H9 (cell line): ENCODE results near the gene BACE2. TPM values are rescaled to one million over a fixed set of nuclear protein-coding genes. Genes with fewer than 3 reads are reported as not detected.

Experiments used
- DNase-seq: peaks from one replicate; pipeline ENCODE4 v3.0.0-alpha.2; 2017
- H2AFZ ChIP-seq: one replicate; pipeline ENCODE4 v1.6.1; 2013; ENCODE audit warnings: mild to moderate bottlenecking, low read length, control low read depth, moderate library complexity
- H2AK5ac ChIP-seq: 2 replicates; pipeline ENCODE4 v1.6.1; 2013; ENCODE audit warnings: low read length, control low read depth, mixed read lengths; ENCODE audit not compliant: insufficient read length
- H2BK120ac ChIP-seq: one replicate; pipeline ENCODE4 v1.6.1; 2013; ENCODE audit warnings: low read depth, mild to moderate bottlenecking, low read length, control low read depth, inconsistent platforms; ENCODE audit not compliant: poor library complexity, severe bottlenecking
- H2BK12ac ChIP-seq: 2 replicates; pipeline ENCODE4 v1.6.1; 2013; ENCODE audit warnings: low read length, control low read depth, mixed read lengths, low read depth; ENCODE audit not compliant: insufficient read length
- H2BK15ac ChIP-seq: 2 replicates; pipeline ENCODE4 v1.6.1; 2013; ENCODE audit warnings: low read depth, low read length, control low read depth
- H2BK20ac ChIP-seq: one replicate; pipeline ENCODE4 v1.6.1; 2013; ENCODE audit warnings: low read depth, mild to moderate bottlenecking, low read length, control low read depth, inconsistent platforms; ENCODE audit not compliant: poor library complexity, severe bottlenecking
- H2BK5ac ChIP-seq: 2 replicates; pipeline ENCODE4 v1.6.1; 2013; ENCODE audit warnings: low read length, control low read depth, mixed read lengths; ENCODE audit not compliant: insufficient read length
- H3K14ac ChIP-seq: 2 replicates; pipeline ENCODE4 v1.6.1; 2013; ENCODE audit warnings: low read length, control low read depth; ENCODE audit not compliant: insufficient read depth
- H3K18ac ChIP-seq: 2 replicates; pipeline ENCODE4 v1.6.1; 2013; ENCODE audit warnings: low read depth, mild to moderate bottlenecking, mixed read lengths, low read length, control low read depth; ENCODE audit not compliant: insufficient read length
- H3K23ac ChIP-seq: 2 replicates; pipeline ENCODE4 v1.6.1; 2013; ENCODE audit warnings: low read length, control low read depth, mixed read lengths, low read depth; ENCODE audit not compliant: insufficient read length
- H3K23me2 ChIP-seq: 2 replicates; pipeline ENCODE4 v1.6.1; 2013; ENCODE audit warnings: low read depth, mild to moderate bottlenecking, mixed read lengths, low read length, control low read depth; ENCODE audit not compliant: insufficient read length, poor library complexity, severe bottlenecking
- H3K27ac ChIP-seq: 2 replicates; pipeline ENCODE4 v1.5.1; 2013; ENCODE audit warnings: low read length, control low read depth, mixed read lengths, low read depth; ENCODE audit not compliant: insufficient read length
- H3K27me3 ChIP-seq: 2 replicates; pipeline ENCODE4 v1.6.1; 2013; ENCODE audit warnings: low read length, control low read depth, inconsistent platforms; ENCODE audit not compliant: insufficient read depth
- H3K4ac ChIP-seq: 2 replicates; pipeline ENCODE4 v1.6.1; 2013; ENCODE audit warnings: low read depth, mild to moderate bottlenecking, control low read depth, inconsistent platforms, low read length, moderate library complexity
- H3K4me1 ChIP-seq: 2 replicates; pipeline ENCODE4 v1.6.1; 2013; ENCODE audit warnings: low read length, control low read depth, inconsistent platforms; ENCODE audit not compliant: insufficient read depth
- H3K4me2 ChIP-seq: 2 replicates; pipeline ENCODE4 v1.6.1; 2013; ENCODE audit warnings: low read length, control low read depth, mixed read lengths; ENCODE audit not compliant: insufficient read length, insufficient read depth
- H3K56ac ChIP-seq: 2 replicates; pipeline ENCODE4 v1.6.1; 2013; ENCODE audit warnings: low read depth, mild to moderate bottlenecking, mixed read lengths, low read length, control low read depth; ENCODE audit not compliant: insufficient read length
- H3K79me1 ChIP-seq: 2 replicates; pipeline ENCODE4 v1.6.1; 2013; ENCODE audit warnings: low read depth, mild to moderate bottlenecking, moderate library complexity, low read length, control low read depth, inconsistent platforms; ENCODE audit not compliant: insufficient read depth, poor library complexity, severe bottlenecking
- H3K79me2 ChIP-seq: 2 replicates; pipeline ENCODE4 v1.6.1; 2013; ENCODE audit warnings: low read length, control low read depth, inconsistent platforms; ENCODE audit not compliant: insufficient read depth
- H3K9ac ChIP-seq: 2 replicates; pipeline ENCODE4 v1.6.1; 2013; ENCODE audit warnings: low read length, control low read depth, mixed read lengths; ENCODE audit not compliant: insufficient read length; ENCODE audit errors: extremely low read depth
- H3K9me3 ChIP-seq: one replicate; pipeline ENCODE4 v1.6.1; 2013; ENCODE audit warnings: low read depth, low read length, inconsistent platforms; ENCODE audit not compliant: control insufficient read depth
- H3T11ph ChIP-seq: one replicate; pipeline ENCODE4 v1.6.1; 2013; ENCODE audit warnings: mild to moderate bottlenecking, low read length, control low read depth, inconsistent platforms
- H4K20me1 ChIP-seq: one replicate; pipeline ENCODE4 v1.6.1; 2013; ENCODE audit not compliant: control insufficient read depth, insufficient read length, insufficient read depth
- H4K5ac ChIP-seq: 2 replicates; pipeline ENCODE4 v1.6.1; 2013; ENCODE audit warnings: low read depth, mild to moderate bottlenecking, mixed read lengths, low read length, control low read depth; ENCODE audit not compliant: insufficient read length
- H4K8ac ChIP-seq: replicated peaks from 2 replicates; pipeline ENCODE4 v1.6.1; 2013; ENCODE audit warnings: low read length, control low read depth, mixed read lengths, low read depth; ENCODE audit not compliant: insufficient read length
- H4K91ac ChIP-seq: 2 replicates; pipeline ENCODE4 v1.6.1; 2013; ENCODE audit warnings: low read depth, mild to moderate bottlenecking, moderate library complexity, mixed read lengths, low read length, control low read depth; ENCODE audit not compliant: insufficient read length
- H3K27ac Mint-ChIP-seq, 3 experiments: 2 replicates in 2 of 3; 3 replicates in 1 of 3; pipeline ENCODE4 v1.8.0; 2020 to 2021; ENCODE audit warnings: mixed read lengths in 3 of 3, mild to moderate bottlenecking in 1 of 3, moderate library complexity in 1 of 3
- H3K27me3 Mint-ChIP-seq: 2 replicates; pipeline ENCODE4 v1.8.0; 2021; ENCODE audit warnings: low read depth, mild to moderate bottlenecking, moderate library complexity, mixed read lengths
- H3K36me3 Mint-ChIP-seq, 3 experiments: 2 replicates in 2 of 3; 3 replicates in 1 of 3; pipeline ENCODE4 v1.8.0; 2020 to 2021; ENCODE audit warnings: low read depth in 3 of 3, mixed read lengths in 3 of 3; ENCODE audit not compliant: insufficient read depth in 1 of 3
- H3K4me1 Mint-ChIP-seq, 2 experiments: 2 replicates each; pipeline ENCODE4 v1.8.0; 2020; ENCODE audit warnings: mixed read lengths in 2 of 2
- H3K4me3 Mint-ChIP-seq, 2 experiments: 2 replicates in 1 of 2; 3 replicates in 1 of 2; pipeline ENCODE4 v1.8.0; 2020 to 2021; ENCODE audit warnings: mild to moderate bottlenecking in 2 of 2, mixed read lengths in 2 of 2, moderate library complexity in 1 of 2
- H3K9me3 Mint-ChIP-seq, 2 experiments: 2 replicates in 1 of 2; 3 replicates in 1 of 2; pipeline ENCODE4 v1.8.0; 2020; ENCODE audit warnings: mild to moderate bottlenecking in 2 of 2, mixed read lengths in 2 of 2, moderate library complexity in 1 of 2
- CTCF ChIP-seq: fragments of 200-600 bp; sonication (generic); conservative IDR thresholded peaks from 3 replicates; pipeline ENCODE4 v1.8.0; 2021; ENCODE audit warnings: antibody characterized with exemption, mild to moderate bottlenecking
- WGBS: extraction: QIAGEN DNeasy Blood & Tissue Kit; methylation state at CpG from one replicate; pipeline ENCODE4 v1.1.7; 2013; ENCODE audit warnings: missing lambda C conversion rate, low lambda C conversion rate, mixed read lengths; ENCODE audit not compliant: insufficient read length; ENCODE audit errors: extremely low coverage; 5-methylcytosine and 5-hydroxymethylcytosine counted together
- total RNA-seq: library from RNA; stranded (reverse); gene quantifications from 2 replicates; pipeline ENCODE4 v1.2.1, GENCODE V29; 2021

BACE2 gene
- total RNA-seq, 1 experiment from 2014 or later = 8.0 TPM

DNA sequence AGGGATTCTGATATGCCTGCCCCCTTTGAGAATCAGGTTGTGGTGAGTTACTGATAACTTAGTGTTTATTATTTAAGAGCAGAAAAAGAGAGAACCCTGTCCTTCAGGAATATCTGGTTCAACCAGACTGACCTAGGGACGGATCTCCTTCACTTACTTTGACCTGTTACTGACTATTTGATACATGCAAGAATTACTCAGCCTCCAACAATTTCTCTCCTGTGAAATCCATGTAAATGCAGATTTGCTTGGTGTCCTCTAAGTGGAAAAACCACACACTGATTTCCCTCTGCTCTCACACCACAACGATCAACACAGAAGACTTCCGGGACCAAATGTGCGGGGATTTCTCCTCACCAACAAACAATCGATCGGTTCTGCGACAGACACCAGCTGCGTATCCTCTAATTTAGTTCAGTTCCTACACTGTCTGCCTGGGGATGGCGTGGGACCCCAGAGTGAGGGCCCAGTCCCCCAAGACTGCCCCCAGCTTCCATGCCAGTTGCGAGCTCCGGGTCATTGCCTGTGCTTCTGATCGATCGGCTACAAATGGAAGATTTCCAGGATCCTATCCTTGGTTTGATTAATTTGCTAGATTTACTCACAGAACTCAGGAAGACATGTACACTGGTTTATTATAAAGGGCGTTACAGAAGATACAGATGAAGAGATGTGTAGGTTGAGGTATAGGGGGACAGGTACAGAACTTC, 51.7 kb downstream of the BACE2 start:
- Histone ChIP-seq H3K79me1 (no peaks in the 10 kb centered on the region), H3K4me2 (no peak overlapping the region), H3K9me3 (no peaks in the 10 kb centered on the region), H3K14ac (no peak overlapping the region), H4K91ac (no peak overlapping the region), H2BK15ac (no peak overlapping the region), H2BK120ac (no peak overlapping the region), H3K4me1 (no peaks in the 10 kb centered on the region), H3K23me2 (no peaks in the 10 kb centered on the region), H4K20me1 (no peaks in the 10 kb centered on the region), H3T11ph (no peak overlapping the region), H2AFZ (no peak overlapping the region), H3K27me3 (peaks cover 3% of the 10 kb centered on the region; the same call in 1 of the 2 replicates), H4K5ac (no peak overlapping the region), H4K8ac (no peak overlapping the region), H2BK12ac (no peak overlapping the region), H2BK5ac (no peak overlapping the region), H2BK20ac (no peak overlapping the region), H3K4ac (no peak overlapping the region), H2AK5ac (no peak overlapping the region), H3K18ac (no peak overlapping the region), H3K9ac (no peak overlapping the region), H3K79me2 (no peaks in the 10 kb centered on the region), H3K27ac (no peak overlapping the region), H3K23ac (no peak overlapping the region), H3K56ac (no peak overlapping the region)
- no peak for DNase-seq
- H3K4me1 Mint-ChIP-seq = peaks cover 5 to 17% of the 10 kb centered on the region in 2 experiments
- no peak for TF ChIP-seq CTCF
- H3K27me3 Mint-ChIP-seq = no peaks in the 10 kb centered on the region; the same call in 1 of the 2 replicates
- no CpG with 5 or more reads among the region's 14 CpGs for WGBS
- no peak overlapping the region for H3K27ac Mint-ChIP-seq
- H3K4me3 Mint-ChIP-seq = no peak overlapping the region
- no peaks in the 10 kb centered on the region; a peak in 2 of 5 replicates for H3K9me3 Mint-ChIP-seq
- no peaks in the 10 kb centered on the region; a peak in 2 of 7 replicates for H3K36me3 Mint-ChIP-seq
